Upper lobe of left lung (tissue), 4 donors: ENCODE measurements around the gene B4GALNT4.

Experiments used
- POLR2A ChIP-seq, 4 donors: fragments of 450-650 bp; IDR thresholded peaks; one replicate each; pipeline ENCODE4 v1.5.1; 2016 to 2017; ENCODE audit warnings: antibody characterized with exemption in 4 of 4, mild to moderate bottlenecking in 2 of 4
- TF ChIP-seq, protein P1 (sequence below), 6 experiments: fragments of 450-650 bp in 4 of 6; fragments of 200-600 bp in 2 of 6; sonication (generic) in 2 of 6; IDR thresholded peaks; one replicate each; pipeline ENCODE4 v1.5.1; 2016 to 2019; ENCODE audit warnings: antibody characterized with exemption in 6 of 6

DNA sequence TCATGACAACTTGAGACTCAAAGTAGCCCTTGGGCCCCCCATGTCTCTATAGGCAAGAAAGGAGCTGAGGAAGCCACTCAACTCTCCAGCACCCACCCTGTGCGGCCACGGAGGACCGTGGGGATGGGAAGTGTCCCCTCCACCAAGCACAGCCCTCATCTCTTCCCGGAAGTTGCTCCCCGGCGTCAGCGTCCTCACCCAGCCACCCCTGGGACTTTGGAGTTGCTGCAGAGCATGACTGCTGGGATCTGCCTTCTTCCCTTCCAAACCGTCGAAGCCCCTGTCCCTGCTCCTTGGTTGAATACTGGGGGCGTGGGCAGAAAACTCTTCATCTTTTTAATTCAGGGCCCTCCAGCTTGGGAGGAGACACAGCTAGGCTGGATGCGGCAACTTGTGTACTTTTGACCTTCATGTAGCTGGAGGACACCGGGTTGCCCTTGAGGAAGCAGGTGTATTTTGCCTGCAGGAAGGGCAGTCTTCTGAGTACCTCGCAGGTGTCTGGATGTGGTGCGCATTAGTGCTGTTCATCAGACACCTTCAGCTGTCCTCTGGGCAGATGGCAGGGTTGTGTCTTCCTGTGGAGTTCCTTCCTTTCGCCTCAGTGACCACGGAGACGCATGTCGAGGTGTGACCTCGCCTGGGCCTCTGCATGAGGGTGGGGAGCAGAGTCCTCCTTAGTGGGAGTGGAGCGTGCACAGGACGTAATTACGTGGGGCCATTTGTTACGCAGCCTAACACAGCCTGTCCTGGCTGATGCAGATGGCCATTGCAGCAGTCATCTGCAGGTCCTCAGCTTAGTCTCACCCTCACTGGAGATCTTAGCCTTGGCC, 36.4 kb upstream of the B4GALNT4 start:
- TF ChIP-seq, protein P1, sequence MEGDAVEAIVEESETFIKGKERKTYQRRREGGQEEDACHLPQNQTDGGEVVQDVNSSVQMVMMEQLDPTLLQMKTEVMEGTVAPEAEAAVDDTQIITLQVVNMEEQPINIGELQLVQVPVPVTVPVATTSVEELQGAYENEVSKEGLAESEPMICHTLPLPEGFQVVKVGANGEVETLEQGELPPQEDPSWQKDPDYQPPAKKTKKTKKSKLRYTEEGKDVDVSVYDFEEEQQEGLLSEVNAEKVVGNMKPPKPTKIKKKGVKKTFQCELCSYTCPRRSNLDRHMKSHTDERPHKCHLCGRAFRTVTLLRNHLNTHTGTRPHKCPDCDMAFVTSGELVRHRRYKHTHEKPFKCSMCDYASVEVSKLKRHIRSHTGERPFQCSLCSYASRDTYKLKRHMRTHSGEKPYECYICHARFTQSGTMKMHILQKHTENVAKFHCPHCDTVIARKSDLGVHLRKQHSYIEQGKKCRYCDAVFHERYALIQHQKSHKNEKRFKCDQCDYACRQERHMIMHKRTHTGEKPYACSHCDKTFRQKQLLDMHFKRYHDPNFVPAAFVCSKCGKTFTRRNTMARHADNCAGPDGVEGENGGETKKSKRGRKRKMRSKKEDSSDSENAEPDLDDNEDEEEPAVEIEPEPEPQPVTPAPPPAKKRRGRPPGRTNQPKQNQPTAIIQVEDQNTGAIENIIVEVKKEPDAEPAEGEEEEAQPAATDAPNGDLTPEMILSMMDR (IDR thresholded peaks at IDR 0.05) = no peak
- TF ChIP-seq POLR2A (IDR thresholded peaks at IDR 0.05) = no peak
